Body of pancreas (tissue), 4 donors: Measurements from ENCODE around the gene GRIA1.

Experiments used
- CTCF ChIP-seq, 7 experiments: fragments of 450-650 bp in 4 of 7; fragments of 200-600 bp in 3 of 7; sonication (generic) in 3 of 7; IDR thresholded peaks; one replicate each; pipeline ENCODE4 v1.5.1; 2016 to 2019; ENCODE audit warnings: antibody characterized with exemption in 7 of 7
- POLR2A ChIP-seq, 3 donors: fragments of 450-650 bp; IDR thresholded peaks; one replicate each; pipeline ENCODE4 v1.6.1; 2016; ENCODE audit warnings: antibody characterized with exemption in 3 of 3, mild to moderate bottlenecking in 2 of 3

- TF ChIP-seq CTCF (IDR thresholded peaks at IDR 0.05) (no peak), POLR2A (IDR thresholded peaks at IDR 0.05) (no peak)
These were observed 182.0 kb downstream of the GRIA1 start for GRCh38 chr5:153672347-153673090.
